GM19328 (cell line): ENCODE data around the gene TEKT5.
"Not testable (repeated sequence)": the region's sequence is repeated elsewhere in the genome, so short reads cannot be mapped to it uniquely, and the experiment has no call there.

Experiments
- ATAC-seq: cut with Tn5 transposase; IDR thresholded peaks from one replicate; pipeline ENCODE4 v1.9.1; 2021; ENCODE audit warnings: mild to moderate bottlenecking, moderate library complexity; ENCODE audit not compliant: unreplicated experiment

TEKT5 gene

DNA sequence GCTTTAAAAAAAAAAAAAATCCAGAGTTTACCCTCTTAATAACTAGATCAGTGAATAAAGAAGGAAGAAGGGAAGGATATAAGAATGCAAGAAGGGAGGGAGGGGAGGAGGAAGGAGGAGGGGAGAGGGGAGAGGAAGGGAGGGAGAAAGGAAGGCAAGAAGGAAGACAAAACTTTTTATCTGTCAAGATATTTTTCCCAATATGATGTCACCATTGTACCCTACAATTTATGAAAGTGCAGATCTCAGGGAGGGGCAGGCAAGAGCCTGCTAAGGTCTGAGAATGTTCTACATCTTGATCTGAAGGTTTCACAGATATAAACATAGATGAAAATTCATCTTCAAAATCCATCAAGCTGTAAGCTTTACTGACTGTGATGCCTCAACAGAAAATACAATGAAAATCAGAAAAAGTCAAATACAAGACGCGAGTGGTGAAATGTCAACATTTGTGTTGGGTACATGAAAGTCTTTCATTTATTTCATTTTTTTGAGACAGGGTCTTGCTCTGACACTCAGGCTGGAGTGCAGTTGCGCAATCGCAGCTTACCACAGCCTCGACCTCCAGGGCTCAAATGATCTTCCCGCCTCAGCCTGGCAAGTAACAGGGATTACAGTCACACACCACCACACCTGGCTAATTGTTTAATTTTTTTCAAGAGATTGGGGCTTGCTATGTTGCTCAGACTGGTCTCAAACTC, 57.2 kb downstream of the TEKT5 start:
- ATAC-seq, result no peak

DNA sequence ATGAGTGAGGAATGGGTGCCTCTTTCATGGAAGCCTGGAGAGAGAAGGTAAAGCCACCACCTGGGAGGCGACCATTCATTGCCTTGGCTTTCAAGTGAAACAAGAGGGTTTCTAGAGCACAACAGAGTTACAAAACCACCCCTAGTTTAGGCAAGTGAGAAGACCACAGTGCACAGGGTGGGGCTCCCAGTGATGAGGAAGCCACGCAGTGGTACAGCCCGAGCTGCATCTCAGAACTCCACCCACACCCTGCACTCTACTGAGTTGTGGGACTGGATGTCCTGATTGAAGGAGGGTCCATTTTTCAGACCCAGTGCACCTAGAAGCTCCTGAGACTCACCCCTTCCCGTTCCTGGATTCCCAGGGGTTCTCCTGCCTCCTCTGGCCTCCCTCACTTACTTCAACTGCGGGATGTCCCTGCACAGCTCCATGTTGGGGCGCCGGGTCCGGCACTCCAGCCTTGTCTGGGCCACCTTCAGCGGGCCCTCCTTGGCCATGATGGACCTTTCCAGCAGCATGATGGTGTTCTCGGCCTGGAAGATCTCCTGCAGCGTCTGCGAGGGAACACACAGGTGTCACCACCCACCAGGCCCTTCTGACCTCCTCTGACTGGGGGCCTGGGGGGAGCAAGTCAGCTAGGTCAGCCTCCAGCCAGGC, 59.2 kb downstream of the TEKT5 start:
- no peak for ATAC-seq

DNA sequence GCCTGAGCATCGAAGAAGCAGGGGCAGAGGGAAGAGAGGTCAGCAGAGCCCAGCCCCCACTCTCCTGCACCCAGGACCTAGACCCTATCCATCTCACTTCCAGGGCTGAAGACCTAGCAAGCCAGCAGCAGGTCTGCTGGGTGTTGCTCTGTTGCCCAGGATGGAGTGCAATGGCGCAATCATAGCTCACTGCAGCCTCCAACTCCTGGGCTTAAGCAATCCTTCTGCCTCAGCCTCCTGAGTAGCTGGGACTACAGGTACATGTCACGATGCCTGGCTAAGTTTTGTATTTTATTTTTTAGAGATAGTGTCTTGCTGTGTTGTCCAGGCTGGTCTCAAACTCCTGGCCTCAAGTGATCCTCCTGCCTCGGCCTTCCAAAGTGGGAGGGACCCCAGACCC, 61.3 kb downstream of the TEKT5 start:
- not testable (repeated sequence) for ATAC-seq

DNA sequence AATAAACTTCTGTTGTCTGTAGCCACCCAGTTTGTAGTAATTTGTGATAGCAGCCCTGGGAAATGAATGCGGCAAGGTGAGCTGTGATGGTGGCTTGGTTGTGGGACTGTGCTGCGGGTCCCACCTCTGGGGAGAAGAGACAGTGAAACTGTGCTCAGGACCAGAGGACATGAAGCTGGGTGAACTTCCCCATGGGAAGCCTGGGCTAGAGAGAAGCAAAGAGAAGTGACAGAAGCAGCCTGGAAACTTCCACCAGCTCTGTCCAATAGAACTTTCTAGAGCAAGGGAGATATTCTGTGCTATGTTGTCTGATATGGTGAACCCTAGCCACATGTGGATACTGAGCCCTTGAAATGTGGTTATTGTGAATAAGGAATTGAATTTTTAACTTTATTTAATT, 62.8 kb downstream of the TEKT5 start:
- no peak for ATAC-seq

DNA sequence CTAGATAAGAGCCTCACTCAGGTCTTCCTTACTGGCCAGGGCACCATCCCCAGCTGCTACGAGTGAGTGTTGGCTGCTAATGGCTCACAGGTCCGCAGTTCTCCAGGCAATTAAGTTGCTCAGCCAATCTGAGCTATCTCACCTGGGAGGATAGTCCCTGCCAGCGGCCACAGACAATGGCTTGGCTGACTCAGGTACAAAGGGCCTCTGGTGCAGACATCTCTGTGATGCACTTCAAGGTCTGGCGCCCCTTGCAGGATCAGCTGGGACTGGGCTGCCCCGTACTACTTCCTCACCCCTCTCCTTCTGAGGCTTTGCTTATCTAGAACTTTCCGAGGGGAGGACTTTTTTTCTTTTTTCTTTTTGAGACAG, 65.2 kb downstream of the TEKT5 start:
- ATAC-seq, result no peak

DNA sequence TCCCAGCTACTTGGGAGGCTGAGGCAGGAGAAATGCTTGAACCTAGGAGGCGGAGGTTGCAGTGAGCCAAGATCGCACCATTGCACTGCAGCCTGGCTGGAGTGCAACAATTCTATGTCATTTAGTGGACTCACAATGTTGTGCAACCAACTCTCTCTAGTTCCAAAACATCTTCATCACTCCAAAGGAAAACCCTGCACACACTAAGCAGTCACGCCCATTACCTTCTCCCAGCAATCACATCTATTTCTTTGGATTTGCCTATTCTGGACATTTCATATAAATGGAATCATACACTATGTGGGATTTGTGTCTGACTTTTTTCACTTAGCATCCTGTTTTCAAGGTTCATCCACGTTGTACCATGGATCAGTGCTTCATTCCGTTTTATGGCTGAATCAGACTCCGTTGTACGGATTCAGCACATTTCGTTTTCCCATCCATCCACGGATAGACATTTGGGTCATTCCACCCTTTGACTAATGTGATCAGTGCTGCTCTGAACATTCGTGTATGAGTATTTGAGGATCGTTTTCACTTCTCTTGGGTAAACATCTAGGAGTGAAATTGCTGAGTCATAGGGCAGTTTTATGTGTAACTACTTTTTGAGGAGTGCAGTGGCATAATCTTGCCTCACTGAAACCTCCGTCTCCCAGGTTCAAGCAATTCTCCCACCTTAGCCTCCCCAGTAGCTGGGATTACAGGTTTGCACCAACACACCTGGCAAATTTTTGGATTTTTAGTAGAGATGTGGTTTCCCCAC, 69.0 kb downstream of the TEKT5 start:
- ATAC-seq, result no peak

DNA sequence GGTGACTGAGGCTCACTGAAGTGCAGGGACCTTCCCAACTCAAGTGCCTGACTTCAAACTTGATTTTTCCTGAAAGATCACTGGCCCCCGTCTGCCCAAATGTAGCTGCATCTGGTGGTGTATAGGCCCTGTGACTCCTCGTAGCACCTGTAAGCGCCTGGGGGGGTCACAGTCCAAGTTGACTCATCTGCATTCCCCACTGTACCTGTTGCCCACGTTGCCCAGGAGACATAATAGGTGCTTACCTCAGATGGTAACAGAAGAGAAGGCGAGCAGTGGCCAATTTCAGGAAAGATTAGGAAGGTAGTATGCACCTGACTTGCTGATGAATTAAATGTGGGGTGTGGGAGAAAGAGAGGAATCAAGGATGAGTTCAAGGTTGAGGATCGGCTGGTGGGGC, 70.2 kb downstream of the TEKT5 start:
- no peak for ATAC-seq

DNA sequence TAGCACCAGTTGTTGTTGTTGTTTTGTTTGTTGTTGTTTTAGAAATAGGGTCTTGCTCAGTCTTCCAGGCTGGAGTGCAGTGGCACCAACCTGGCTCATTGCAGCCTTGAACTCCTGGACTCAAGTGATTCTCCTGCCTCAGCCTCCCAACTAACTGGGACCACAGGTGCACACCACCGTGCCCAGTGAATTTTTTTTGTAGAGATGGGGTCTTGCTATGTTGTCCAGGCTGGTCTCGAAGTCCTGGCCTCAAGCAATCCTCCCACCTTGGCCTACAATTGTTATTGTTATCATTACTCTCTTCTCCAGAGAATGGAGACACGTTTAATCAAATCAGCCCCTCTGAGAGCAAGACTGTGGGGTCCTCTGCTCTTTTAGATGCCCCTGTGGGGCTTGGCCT, 71.7 kb downstream of the TEKT5 start:
- ATAC-seq, result no peak

DNA sequence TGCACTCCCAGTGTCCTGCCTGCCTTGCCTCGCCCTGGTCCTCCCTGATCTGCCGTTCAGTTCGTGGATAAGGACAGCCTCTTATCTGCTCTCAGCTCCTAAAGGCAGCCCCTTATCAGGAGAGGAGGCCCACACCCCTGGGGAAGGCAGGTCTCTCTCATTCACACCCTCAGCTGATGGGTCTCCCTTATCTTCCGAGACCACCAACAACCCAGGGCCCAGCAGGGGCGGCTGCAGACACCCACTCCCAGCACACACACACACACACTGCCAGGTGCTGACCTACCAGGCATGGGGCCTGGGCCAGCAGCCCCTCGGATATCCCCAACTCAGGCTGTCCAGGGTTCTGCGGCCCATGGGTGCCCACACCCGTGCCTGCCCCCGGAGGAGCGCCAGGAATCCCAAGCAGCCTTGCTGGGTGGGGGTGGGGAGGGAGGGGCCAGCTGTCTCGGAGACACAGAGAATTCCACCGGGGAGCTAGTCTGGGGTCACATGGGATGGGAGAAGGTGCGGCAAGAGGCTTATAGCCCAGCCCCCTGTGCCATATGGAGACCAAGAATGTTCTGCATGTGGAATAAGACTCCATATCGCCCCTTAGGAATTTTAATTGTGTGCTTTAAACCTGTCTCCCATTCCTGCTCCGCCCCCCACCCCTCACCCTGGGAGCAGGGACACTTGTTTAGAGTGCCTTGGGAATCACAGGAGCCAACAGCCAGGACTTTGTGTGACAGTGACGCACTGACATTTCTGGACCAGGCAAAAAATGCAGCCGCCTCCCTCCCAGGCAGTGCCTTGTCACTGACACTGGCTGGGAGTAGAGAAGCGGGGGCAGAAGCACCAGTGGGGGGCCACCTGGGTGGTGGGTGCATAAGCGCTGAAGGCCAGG, 72.5 kb downstream of the TEKT5 start:
- ATAC-seq, result no peak

DNA sequence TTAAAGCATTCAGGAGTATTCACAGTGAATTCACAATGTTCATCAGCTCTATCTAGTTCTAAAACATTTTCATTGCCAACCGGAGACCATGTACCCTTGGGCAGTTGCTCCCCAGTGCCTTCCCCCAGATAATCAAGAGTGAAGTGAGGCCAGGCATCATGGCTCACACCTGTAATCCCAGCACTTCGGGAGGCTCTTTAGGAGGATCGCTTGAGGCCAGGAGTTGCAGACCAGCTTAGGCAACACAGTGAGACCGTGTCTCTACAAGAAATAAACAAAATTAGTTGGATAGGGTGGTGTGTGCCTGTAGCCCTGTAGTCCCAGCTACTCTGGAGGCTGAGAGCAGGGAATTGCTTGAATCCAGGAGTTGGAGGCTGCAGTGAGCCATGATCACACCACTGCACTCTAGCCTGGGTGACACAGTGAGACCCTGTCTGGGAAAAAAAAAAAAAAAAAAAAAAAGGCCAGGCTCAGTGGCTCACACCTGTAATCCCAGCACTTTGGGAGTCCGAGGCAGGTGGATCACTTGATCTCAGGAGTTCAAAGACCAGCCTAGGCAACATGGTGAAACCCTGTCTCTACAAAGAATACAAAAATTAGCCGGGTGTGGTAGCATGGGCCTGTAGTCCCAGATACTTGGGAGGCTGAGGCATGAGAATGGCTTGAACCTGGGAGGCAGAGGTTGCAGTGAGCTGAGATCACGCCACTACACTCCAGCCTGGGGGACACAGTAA, 73.3 kb downstream of the TEKT5 start:
- ATAC-seq, result not testable (repeated sequence)

DNA sequence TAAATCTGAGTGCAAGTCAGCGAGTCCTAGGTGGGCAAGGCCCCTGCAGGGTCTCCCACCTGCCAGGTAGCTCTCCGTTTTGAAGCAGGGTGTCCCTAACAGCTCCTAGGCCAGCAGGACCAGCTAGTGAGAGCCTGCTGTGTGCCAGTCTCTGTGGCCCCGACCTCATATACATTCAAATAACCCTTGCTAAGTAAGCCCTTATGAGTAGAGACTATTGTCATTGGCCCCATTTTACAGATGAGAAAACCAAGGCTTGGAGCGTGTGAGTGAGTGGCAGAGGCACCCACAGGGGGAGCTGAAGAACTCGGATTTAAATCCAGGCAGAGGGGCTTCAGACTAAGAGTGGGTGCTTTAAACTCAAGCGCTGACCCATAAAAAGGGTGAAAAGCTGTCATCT, 74.6 kb downstream of the TEKT5 start:
- ATAC-seq, result no peak

DNA sequence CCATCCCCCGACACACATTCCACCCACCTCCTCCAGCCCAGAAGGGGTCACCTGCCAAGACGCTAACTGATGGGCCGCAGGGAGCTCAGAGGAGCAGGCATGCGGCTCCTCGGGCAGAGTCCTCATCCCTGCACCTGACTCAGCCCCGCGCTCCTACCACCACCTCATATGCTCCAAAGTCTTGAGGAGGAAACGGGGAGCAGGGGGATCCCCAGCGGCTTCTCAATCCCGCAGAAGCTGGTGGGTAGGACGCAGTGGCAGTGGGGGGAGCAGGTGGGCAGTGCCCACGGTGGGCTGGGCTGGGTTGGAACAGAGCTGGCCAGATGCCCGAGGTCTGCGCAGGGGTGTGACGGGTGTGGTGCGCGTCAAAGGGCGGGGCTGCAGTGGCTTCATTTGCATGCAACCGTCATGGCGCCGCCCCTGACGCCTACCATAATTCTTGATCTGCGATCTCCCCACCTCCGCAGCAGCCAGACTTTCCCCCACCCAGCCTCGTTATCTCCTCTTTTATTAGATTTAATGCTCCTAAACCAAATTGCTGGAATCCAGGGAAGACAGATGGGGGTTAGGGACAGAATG, 75.4 kb downstream of the TEKT5 start:
- ATAC-seq, result no peak

DNA sequence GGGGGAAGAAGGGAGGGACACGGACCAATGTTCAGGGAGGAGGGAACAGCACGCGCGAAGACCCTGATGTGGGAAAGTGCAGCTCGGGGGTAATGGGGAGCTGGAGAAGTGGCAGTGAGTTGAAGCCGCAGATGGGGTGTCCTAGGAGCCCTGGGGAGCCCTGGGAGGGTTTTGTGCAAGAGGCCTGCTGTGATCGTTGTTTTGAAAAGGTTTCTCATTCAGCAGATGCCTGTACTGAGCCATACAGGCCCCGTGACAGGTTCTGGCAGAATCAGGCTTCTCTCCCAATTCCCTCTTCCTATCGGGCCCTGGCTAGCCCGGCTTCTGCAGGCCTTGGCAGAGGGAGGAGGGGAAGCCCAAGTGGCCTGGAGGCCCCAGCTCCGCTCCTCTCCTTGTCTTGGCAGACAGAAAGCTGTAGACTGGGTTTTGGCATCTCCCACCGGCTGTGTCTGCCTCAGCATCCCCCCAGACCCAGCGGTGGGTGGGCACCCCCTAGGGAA, 76.0 kb downstream of the TEKT5 start:
- ATAC-seq, result no peak

DNA sequence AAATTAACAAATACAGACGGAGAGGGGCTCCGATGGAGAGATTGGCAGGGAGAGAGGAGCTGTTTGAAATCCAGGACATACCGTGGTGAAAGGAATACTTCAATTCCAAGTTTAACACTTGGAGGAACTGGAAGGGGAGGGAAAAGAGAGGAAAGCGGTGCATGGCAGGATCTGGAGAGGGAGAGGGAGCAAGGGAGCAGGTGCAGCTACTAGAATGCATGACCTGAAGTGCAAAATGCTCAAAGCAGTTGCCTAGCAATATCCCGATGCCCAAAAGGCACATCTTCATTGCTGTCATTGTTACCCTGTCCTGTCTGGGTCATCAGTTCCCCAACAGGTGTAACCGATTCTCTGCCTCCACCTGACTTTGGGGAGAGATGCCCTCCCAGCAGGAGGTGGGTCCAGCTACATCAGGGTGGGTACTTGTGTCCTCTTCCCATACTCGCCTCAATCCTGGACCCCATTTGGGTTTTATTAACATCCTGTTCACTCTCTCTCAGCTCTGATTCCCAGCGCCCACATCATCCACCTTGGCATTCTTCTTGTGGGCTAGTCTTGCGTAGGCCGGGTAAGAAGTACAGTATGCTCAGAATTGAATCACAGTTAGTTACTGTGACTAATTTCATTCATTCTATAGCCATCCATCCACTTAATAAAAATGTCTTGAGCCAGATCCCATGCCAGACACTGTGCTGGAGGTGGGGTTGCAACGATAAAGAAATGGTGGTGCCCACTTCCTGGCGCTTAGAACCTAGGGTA, 76.9 kb downstream of the TEKT5 start:
- no peak for ATAC-seq

DNA sequence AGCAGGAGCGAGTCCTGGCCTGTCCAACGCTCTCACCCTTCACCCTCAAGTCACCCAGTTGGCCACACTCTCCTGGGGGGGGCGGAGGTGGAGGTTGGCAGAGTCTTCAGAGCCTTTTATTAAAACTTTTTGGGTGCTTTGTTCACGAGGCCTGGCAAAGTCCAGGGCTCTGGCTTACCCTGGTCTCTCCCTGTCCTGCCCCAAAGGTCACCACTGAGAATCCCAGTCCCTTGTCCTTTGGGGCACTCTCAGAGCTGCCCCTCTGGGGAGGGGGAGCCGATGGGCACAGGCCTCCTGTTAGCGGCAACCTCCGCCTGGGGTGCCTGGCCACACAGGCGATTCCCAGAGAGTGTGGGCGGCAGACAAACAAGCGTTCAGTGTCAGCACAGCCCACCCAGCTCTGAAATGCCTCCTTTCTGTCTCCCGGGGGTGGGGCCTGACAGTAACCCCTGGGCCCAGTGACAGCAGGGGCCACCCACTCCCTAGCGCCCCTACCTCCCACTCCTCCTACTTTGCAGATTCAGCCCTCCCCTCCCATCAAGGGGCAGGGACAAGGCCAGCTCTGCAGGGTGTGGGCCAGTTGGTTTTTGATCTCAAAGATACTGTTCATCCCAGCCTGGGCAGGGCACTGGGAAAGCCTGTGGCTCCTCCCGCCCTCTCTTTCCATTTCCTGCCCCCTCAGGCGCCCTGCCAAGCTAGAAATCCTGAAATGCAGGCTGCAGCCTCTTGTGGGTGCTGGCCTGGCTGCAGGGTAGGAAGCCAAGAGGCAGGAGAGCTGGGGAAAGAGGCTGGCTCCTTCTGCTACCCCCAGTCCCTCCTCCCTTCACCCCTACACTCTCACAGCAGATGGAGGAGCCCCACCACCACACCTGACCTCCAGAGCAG, 77.7 kb downstream of the TEKT5 start:
- no peak for ATAC-seq

DNA sequence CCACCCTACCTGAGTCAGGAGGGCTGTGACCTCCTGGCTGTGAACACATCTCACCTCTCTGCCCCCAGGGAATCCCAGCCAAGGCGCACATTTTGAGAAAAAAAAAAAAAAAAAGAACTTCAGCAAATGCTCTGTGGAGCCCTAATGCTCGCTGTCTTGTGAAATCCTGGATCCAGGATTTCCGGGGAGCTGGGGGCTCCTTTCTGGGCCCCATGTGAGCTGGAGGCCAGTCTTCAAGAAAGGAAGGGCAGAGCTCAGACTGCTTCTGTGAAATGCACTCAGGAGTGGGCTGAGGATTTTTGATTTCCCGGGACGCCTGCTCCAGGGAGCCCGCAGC, 78.3 kb downstream of the TEKT5 start:
- ATAC-seq, result no peak

DNA sequence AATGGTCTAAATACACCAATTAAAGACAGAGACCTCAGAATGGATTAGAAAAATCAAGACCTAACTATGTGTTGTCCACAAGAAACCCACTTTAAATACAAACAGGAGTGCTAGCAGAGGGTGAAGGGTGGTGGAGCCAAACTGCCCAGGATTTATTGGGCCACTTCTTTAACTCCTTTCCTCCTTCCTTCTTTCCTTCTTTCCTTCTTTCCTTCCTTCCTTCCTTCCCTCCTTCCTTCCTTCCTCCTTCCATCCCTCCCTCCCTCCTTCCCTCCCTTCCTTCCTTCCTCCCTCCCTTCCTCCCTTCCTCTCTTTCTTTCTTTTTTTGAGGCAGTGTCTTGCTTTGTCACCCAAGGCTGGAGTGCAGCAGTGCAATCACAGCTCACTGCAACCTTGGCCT, 80.0 kb downstream of the TEKT5 start:
- ATAC-seq, result no peak

DNA sequence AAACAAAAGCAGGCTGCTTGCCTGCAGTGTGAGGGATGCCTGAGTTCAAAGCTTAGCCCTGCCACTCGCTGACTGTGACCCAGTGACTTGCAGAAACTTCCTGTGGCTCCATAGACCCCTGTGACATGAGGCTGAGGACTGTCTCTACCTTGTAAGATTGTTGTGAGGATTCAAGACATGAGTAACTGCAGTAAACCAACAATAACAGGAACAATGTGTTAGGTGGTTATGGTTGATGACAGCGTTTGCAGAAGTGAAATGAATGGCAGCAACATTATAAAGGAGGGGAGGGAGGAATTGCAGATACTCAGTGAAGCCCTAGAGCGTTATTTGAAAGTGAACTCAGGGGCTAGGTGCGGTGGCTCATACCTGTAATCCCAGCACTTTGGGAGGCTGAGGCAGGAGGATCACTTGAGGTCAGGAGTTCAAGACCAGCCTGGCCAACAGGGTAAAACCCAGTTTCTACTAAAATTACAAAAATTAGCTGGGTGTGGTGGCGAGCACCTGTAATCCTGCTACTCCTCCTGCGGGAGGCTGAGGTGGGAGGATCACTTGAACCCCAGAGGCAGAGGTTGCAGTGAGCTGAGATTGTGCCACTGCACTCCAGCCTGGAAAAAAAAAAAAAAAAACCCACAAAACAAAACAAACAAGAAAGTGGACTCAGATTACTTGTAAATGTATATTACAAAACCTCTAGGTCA, 80.8 kb downstream of the TEKT5 start:
- no peak for ATAC-seq
